GM04504 (cell line): Measurements from ENCODE around the gene TMEM35A.
"Not testable (repeated sequence)": the region's sequence is repeated elsewhere in the genome, so short reads cannot be mapped to it uniquely, and the experiment has no call there.

Experiments
- DNase-seq: peaks from one replicate; pipeline ENCODE4 v3.0.0-alpha.2; 2012; ENCODE audit warnings: low read depth

The TMEM35A gene, protein sequence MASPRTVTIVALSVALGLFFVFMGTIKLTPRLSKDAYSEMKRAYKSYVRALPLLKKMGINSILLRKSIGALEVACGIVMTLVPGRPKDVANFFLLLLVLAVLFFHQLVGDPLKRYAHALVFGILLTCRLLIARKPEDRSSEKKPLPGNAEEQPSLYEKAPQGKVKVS

DNA sequence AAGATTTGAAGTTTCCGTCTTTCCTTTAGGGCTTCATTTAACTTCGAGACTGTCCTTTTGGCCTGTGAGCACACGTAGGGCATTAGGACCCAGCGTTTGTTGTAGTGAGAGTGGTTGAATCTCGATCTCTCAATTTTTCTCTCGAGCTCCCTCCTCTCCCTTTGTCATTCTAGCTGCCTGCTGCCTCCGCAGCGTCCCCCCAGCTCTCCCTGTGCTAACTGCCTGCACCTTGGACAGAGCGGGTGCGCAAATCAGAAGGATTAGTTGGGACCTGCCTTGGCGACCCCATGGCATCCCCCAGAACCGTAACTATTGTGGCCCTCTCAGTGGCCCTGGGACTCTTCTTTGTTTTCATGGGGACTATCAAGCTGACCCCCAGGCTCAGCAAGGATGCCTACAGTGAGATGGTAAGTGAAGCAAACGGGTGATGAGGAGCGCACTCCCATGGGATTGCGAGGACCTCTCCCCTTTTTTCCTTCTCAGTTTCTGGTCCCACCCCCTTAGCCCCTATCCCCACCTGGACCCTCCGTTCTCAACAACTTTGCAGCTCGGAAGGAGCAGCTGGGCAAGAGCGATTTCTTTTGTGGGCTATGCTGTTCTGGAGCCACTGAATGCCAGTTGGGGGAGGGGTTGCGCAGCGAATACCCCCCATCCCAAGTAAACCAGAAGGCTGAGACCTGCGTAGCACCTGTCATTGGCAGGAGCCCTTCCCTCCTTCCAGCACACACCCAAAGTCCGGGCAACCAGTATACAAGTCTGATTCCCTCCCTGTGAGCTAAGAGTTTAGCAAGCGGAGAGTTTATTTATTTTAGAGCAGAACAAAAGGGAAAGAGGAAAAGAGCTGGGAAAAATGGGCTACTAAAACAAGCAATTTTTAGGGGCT lies at the start of gene TMEM35A:
TMEM35A (plus strand) TSS at position 164 of the 883 bp plus-strand sequence; CDS start at position 288, 124 bp downstream.
- no peak for DNase-seq

- DNase-seq = no peak
Measured at GRCh38 chrX:101029665-101030064, 49.0 kb upstream of the TMEM35A start.

DNA sequence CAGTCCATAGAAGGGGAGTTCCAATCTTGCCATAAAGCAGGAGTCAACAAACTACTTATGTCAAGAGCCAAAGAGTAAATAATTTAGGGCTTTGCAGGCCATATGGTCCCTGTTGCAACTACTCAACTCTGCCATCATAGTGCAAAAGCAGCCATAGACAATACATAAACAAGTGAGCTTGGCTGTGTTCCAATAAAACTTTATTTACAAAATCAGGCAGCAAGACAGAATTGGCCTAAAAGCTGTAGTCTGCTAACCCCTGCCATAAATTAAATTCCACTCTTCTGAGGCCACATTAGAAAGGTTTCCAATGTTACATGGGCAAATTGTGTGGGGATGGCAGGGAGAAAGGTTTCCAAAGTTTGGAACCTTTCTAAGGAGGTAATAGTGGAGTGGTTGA lies 41.4 kb upstream of the TMEM35A start:
- no peak for DNase-seq

GRCh38 chrX:101040197-101040596 lies 38.5 kb upstream of the TMEM35A start:
- DNase-seq = no peak

DNA sequence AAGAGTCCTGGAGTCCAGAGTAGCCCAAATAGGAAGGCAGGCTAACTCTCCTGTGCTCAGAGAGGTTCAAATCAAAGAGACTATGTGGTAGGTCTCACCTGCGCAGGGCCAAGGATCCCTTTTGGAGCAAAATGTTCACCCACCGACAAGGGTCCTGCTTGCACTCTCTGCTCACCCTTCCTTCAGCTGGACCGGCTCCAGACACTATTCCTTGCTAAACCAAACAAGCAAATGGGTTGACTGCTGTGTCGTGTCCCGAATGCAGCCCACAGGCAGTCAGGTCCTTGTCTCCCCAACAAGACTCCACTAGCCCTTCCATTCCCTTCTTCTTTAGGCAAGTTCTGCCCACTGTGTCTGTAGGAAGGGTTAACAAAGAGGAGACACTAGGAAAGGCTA lies 27.5 kb upstream of the TMEM35A start:
- DNase-seq = no peak

DNA sequence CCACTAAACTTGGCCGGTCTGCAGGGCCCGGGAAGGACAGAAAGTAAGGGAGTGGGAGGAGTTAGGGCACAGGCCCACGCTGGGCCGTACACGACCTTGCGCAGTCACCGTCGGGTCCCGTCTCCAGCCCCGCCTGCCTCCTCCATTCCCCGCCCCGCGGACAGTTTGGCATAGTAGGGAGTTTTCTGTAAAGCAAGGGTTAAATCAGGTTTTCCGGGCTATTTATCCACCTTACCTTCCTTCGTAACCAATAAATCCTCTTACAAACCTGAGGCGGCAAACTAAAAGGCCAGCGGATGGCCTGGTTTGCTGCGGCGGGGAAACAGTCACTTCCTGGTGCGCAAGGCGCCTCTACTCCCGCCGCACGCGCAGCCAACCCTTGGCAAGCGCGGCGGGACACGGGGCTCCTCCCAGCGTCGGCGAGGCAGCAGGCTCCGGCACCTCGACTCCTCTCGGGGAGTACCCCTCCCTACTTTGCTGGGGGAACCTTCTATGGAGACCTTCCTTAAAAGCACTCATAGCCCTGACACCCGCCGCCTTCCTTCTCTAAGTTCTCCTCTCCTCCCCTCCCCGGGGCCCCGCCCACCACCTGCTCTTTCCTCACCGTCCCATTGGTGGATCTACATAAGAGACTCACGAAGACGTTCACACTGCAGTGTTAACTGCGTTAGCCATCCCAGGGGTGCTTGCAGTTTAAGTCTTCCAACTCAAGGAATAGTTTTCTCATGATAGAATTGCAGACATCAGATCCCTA lies 27.0 kb upstream of the TMEM35A start, which contains the start of gene TRMT2B:
TRMT2B (minus strand) TSS at position 563 of the 754 bp plus-strand sequence. CDS start 9,822 bp downstream, outside the sequence.
- peak; percentile 32 for DNase-seq

DNA sequence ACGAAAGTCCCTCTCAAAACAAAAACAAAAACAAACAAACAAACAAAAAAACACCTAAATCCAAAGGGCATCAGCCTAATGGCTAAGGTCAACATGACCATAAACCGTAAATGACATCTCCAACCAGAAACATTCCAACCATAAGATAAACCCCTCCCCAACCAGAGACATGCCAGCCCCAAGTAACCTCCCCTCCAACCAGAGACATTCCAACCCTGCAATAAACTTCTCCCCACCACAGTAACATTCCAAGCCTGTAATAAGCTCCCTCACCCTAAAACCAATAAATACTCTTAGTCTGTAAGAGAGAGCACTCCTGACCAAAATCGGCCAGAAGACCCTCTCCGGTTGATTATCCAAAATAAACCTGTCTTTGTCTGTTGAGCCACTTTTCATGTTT lies 22.1 kb upstream of the TMEM35A start:
- not testable (repeated sequence) for DNase-seq

GRCh38 chrX:101057093-101057714 lies 21.5 kb upstream of the TMEM35A start:
- DNase-seq = no peak

DNA sequence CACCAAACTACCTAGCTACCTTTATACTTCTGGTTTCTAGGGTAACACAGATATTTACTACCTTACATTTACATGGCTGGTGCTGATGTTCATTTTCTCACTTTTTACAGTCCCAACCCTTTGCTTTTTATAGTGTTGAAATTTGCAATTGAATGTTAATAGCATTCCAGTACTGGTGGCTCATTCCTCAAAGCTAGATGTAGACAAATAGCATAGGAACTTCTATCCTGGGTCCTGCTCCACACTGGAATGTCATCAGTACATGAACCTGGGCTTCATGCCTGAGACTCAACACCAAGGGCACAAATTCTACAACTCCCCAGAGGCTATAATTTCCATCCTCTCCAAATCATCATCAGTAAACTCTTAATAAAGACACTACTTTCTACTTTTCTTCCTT lies 16.5 kb upstream of the TMEM35A start:
- peak; percentile 30 for DNase-seq

- DNase-seq = no peak
Measured at GRCh38 chrX:101071582-101071981, 7.1 kb upstream of the TMEM35A start.

DNA sequence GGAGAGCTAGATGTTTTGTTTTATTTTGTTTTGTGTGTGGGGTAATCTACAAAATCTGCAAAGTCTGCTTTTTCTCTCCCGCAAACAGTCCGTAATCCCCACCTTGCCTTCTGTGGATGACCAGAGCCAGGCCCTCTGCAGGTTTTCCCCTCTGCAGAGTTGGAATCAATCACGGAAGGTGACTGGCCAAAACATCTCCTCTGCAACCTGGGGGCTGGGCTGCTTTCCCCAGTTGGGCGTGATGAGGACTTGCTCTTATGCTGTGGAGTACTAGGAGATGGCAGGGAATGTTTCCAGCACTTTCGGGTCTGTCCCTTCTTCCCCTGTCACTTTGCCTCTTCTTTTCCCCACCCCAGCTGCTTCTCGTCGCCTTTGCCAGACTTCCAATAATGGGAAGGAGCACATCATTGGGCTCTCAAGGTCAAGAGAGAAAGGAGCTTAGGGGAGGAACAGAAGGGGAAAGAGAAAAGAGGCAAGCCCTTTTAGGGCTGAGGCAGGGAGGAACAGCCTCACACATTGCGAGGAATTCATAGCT lies 1.1 kb downstream of the TMEM35A start:
- DNase-seq = no peak

DNA sequence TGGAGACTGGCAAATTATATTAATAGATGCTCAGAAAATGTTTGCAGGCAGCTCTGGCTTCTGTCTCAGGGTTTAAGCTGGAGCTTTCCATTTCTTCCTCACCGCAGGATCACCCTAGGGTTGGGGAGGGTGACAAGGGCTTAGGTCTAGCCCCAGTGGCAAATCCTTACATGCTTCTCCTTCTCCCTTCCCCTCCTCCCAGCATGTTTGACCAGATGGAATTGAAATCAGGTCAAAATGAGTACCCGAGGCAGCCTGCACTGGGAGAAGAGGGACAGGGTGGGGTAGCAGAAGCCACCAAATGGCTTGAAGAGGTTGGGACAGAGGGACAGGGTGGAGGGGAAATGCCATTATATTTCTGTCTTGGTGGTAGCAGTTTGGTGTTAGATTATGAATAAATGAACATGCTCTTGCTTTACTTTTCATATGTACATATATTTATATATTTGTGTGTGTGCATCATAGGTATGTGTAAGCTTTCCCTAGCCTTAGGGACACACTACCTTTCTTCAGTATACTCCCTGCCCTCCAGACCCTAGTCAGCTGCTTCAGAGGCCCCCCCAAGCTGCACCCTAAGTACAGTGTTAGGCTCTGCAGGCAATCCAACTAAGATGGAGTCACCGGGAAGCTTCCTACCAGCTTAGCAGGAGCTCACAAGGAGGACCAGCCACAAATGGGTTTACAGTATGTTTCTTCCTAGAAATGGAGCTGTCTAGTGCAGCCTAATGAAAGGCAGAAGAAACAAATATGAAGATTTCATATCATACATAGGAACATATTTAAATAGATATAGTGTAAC lies 1.8 kb downstream of the TMEM35A start:
- DNase-seq = no peak

GRCh38 chrX:101081231-101081630 lies 2.6 kb downstream of the TMEM35A start:
- no peak for DNase-seq

DNA sequence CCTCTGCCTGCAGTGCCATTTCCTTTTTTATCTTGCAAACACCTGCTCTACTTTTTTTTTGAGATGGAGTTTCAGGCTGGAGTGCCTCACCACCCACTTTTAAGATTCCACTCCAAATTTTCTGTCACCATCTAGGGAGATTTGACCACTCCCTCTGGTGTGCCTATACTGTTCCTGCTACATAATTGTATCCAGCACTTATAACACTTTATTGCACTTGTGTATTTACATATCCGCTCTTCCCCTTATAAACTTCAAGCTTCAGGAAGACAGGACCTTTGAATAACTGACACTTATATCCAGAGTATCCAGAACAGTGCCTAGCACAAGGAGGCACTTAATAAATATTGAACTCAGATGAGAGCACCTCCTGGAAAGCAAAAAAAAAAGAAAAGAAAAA lies 13.1 kb downstream of the TMEM35A start:
- DNase-seq = no peak

GRCh38 chrX:101097546-101098453 lies 19.1 kb downstream of the TMEM35A start, which contains the start of gene CENPI:
Gene CENPI, plus strand, starts transcription at chrX:101098204. Its CDS starts 2,867 bp downstream, at chrX:101101071.
- DNase-seq = peak; percentile 73

DNA sequence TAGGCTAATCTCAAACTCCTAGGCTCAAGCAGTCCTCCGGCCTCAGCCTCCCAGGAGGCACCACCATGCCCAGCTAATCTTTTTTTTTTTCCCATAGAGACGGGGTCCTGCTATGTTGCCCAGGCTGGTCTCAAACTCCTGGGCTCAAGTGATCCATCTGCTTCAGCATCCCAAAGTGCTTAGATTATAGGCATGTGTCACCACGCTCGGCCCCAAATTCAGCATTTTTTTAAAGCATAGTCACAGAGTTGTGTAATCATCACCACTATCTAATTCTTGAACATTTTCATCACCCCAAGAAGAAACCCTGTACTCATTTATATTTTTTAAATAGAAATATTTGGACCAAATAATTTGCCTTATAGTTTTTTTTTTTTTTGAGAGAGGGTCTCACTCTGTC lies 29.6 kb downstream of the TMEM35A start:
- DNase-seq = peak; percentile 18

DNA sequence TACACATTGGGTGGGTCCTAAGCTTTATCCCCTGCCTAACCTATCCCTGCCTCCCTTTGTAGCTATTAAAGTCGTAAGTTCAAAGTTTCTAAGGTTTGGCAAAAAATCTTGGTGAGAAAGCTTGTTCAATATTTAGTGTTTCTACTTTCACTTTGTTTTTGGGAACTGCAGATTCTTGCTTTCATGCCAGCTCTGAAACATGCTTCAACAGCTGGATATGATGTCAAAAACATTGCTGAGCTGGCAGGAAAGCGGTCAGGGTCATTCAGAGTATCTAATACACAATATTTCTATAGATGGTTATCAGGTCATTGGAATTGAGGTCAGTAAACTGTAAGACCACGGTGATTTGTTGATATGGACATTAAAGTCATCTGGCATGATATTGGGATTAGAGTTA lies 39.0 kb downstream of the TMEM35A start:
- peak; percentile 5 for DNase-seq

- no peak for DNase-seq
Measured at GRCh38 chrX:101136235-101136634, 57.6 kb downstream of the TMEM35A start.
